ELR (cell line): Measurements from ENCODE around the gene ZNRF1.
A peak's percentile ranks its signal among the peaks of the same experiment; 100 is the strongest.
"Not testable (repeated sequence)": the region's sequence is repeated elsewhere in the genome, so short reads cannot be mapped to it uniquely, and the experiment has no call there.

Source experiments
- DNase-seq: peaks from one replicate; pipeline ENCODE4 v3.0.0-alpha.2; 2015; ENCODE audit warnings: low read depth

Gene ZNRF1

DNA sequence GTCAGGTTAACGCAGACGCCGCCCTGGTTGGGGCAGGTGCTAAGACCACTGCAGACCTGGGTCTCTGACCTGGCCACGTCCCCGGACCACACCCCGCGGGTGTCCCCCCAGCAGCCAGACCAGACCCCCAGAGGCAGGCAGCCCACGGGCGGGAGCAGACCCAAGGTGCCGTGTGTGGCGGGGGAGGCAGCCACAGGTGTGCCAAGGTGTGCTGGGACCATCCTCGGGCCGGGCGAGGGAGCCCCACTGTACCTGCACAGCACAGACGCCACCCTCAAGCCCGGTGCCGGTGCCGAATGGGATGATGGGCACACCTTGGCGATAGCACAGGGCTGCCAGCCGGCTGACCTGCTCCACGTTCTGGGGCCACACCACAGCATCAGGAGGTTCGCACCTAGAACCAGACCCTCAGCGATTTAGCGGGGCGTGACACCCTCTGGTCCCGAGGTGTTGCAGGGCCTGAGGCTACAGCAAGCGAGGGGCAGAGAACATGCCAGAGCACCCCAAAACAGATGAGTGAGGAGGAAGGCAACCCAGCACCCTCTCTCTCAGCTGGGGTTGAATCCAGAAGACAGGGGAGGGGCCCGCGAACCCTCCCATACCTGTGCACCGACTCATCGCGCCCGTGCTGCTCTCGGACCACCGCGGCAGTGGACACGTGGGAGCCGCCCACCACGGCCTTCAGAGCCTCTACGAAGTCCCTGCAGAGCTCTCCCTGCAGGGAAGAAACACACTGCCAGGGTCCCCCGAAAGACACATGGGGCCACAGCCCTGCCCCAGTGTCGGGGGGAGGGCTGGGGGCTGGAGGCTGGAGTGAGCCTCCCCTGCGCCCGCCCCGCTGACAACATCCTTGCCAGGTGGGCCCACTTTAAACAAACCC is 116.4 kb downstream of the ZNRF1 start:
- DNase-seq = no peak

DNA sequence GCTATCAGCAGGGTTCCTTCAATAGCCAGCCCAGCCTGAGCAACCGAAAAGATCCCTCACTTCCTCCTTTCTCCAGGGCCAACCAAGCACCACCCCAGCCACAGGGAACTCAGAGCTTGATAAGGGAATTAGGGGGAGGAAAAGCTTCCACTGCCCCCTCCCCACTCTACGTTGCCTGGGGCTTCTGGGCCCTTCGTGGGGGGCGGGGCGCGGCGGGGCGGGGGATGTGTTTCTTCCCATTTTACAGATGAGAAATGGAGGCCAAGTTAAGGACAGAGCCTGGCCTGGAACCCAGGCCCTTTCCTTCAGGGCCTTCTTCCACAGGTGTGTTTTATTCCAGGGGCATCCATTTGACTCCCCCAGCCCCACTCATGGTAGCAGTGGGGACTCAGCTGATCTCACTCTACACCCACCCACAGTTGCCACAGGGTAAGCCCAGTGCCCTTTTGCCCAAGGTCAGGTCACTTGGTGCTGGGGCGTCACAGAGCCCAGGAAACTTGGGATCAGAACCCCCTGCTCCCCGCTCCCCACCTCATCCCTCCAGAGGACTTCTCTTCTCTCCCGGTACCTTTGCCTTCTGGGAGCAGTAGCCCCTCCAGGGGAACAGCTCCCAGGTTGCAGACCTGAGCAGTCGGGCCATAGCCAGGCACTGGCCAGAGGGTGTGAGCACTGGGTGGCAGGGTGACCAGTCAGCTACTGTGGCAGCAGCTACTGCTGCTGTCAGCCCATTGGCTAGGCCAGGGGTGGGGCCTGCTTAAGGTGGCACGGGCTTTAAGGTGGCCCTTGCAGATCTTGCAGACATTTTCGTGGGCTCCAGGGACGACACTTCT is 117.5 kb downstream of the ZNRF1 start, which contains the start of gene LDHD:
Gene LDHD (minus strand): TSS at position 700 of the 830 bp plus-strand sequence. CDS start 60 bp downstream, at position 640.
- DNase-seq = peak; percentile 71

DNA sequence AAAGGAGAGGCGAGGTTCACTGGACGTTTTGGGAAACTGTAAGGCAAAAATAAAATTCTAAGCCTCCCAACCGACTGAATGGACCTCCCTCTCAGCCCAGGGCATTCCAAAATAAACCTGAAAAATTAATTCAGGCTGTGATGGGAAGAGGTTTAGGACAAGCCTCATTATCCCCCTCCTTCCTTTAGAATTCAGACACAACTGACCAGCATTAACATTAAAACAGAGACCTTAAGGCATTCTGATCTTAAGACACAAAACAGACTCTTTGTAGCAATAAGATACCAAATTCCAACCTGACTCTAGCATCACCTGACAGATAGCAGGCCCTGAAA is 118.1 kb downstream of the ZNRF1 start:
- no peak for DNase-seq

DNA sequence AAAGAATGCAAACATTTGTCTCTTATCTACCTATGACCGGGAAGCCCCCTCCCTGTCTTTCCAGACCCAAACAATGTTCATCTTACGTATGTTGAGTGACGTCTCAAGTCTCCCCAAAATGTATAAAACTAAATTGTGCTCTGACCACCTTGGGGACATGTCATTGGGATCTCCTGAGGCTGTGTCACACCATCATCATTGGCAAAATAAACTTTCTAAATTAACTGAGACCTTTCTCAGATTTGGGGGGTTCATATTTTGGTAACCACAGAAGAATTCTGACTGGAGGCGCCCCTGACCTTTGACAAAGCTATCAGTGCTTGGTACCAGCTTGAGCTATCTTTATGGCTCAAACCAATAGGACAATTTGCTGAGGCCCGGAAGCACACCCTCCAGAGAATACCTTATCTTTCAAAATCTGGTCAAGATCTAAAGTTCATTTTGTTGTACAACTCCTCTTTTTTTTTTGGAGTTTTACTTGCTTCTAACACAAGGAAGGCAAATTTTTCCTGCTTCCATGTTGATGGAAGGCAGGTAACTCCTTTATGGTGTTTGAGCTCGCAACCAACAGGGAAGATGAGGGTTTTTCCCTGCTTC is 120.2 kb downstream of the ZNRF1 start:
- DNase-seq = no peak

DNA sequence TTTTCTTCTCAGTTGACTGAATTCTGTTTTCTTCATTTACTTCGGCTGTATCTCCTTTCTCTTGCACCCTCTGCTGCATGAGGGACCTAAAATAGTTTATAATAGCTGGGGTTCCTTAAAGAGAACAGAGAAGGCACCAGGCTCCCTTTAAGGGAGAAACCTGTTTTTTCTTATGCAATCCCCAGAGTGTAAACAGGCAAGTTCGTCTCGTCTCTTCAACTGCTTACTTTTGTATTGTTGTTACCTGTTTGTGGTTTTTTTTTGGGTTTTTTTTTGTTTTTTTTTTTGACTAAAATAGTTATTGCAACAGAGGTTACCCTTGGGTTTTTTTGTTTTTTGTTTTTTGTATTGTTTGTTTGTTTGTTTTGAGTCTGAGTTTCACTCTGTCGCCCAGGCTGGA is 121.4 kb downstream of the ZNRF1 start:
- DNase-seq = no peak

DNA sequence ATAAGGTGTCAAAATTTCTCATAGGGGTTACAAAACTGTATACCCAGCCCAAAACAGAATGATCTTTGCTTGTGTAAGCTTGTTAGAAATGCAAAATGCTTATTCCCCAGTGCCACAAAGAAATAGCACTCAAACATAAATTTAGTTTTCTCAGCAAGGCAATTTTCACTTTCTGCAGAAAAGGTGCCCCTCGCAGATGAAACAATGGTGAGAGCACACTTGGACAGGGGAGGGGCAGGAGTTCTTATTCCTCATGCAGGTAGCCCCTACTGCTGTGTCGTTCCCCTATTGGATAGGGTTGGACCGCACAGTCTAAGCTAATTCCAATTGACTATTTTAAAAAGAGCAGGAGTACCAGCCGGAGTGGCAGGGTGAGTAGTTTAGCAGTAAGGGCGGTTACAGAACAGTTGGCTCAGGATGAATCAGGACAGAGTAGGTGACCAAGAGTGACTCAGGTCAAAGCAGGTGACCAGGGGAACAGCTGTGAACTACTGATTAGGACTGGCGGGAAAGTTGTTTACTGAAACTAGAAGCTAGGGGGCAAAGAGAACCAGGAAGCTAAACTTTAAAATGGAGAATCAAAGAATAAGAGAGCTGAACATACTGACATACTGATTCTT is 123.2 kb downstream of the ZNRF1 start:
- no peak for DNase-seq

DNA sequence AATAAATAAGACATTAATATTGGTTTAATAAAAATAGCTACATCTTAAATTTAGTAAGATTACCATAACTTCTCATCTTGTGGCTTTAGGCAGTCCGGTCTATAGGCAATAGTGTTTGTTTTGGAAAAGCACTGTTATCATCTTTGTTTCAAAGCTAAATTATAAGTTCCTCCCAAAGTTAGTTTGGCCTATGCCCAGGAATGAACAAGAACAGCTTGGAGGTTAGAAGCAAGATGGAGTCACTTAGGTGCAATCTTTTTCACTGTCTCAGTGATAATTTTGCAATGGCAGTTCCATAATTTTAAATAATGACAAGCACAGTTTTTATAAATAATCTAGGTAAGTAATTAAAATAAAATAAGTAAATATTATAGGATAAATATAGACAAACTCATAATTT is 123.8 kb downstream of the ZNRF1 start:
- DNase-seq = no peak

DNA sequence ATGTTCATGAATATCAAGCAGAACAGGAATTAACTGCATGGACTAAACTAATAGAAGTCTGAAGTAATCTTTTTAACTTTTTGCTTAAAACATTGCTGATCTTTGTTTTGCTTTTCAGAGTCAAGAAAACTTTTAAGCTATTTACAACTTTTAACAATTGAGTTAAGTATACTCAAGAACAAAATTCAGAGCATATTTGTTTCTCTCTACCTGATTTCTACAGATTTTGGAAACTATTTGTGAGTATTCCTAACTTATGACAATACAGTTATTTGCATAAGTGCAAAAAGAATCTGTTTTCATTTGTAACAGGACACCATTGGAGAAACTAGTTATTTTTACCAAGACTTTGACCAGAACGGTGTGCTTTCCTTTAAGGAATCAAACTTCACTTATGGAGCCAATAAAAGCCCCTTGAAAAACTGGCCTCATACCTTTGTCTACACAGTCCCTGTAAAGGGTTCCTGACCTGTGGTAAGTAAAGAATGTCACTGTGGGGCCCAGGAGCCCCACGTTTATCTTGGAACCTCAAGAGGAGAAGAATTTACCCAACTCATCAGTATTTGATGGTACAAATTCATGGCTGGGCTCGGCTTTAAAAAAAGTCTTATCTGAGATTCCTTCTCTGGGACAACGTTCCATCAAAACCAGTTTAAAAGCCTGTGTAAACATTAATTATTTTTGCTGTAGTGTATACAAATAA is 129.0 kb downstream of the ZNRF1 start:
- DNase-seq = no peak

DNA sequence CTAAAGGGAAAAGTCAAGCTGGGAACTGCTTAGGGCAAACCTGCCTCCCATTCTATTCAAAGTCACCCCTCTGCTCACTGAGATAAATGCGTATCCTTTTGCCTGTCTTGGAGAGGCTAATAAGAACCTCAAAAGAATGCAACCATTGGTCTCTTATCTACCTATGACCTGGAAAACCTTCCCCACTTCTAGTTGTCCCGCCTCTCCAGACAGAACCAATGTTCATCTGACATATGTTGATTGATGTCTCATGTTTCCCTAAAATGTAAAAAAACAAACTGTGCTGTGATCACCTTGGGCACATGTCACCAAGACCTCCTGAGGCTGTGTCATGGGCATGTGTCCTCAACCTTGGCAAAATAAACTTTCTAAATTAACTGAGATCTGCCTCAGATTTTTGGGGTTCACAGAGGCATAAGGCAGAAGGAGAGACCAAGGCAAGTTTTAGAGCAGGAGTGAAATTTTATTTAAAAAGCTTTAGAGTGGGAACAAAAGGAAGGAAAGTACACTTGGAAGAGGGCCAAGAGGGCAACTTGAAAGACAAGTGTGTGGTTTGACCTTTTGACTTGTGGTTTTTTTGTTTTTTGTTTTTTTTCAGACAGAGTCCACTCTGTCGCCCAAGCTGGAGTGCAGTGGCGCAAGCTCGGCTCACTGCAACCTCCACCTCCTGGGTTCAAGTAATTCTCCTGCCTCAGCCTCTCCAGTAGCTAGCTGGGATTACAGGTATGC is 130.8 kb downstream of the ZNRF1 start:
- DNase-seq = not testable (repeated sequence)

DNA sequence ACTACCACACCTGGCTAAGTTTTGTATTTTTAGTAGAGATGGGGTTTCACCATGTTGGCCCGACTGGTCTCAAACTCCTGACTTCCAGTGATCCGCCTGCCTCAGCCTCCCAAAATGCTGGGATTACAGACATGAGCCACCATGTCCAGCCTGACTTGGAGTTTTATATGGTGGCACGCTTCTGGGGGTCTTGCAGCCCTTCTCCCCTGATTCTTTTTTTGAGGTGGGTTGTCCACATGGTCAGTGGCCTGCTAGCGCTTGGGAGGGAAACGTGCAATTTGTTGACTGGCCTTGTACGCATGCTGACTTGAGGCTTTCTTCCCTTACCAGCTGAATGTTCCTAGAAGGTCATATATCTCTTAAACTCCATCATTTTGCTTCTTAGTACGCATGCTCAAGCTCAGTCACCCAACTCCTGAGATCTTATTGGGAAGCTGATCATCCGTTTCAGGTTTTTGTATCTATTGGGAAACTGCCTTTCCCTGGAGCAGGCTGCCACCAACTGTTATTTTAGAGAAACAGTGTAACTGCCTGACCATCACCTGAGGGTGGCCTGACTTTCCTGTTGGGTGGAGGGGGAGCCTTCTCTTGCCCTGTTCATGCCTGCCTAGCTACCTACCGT is 131.4 kb downstream of the ZNRF1 start:
- peak; percentile 30 for DNase-seq

DNA sequence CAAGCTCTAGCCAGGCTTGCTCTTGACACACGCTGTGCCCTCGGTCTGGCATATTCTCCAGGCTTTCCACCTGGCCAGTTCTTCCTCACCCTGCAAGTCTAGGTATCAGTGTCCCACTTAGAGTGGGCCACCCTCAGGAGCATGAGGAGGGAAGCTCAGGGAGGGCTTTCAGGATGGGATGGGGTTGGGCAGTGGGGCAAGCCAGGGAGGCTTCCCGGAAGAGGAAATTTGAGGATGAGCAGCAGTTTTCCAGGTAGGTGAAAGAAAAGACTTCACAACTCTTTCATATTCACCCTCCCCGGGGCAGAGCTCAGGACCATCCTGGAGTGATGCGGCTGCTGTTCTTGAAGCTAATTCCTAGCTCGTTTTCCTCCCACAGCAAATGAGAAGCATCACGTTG is 132.3 kb downstream of the ZNRF1 start:
- DNase-seq = no peak

DNA sequence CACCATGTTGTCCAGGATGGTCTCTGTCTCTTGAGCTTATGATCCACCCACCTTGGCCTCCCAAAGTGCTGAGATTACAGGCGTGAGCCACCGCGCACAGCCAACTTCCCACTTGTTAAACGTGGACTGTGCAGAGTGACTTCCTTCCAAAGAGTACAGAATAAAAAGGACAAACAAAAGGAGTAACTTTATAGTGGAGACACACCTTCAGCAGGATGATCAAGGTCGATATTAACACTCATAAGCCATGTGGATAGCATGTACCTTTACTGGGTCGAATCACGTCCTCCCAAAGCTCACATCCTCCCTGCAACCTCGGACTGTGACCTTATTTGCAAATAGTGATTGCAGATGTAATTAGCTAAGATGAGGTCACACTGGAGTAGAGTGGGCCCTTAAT is 139.4 kb downstream of the ZNRF1 start:
- DNase-seq = no peak

DNA sequence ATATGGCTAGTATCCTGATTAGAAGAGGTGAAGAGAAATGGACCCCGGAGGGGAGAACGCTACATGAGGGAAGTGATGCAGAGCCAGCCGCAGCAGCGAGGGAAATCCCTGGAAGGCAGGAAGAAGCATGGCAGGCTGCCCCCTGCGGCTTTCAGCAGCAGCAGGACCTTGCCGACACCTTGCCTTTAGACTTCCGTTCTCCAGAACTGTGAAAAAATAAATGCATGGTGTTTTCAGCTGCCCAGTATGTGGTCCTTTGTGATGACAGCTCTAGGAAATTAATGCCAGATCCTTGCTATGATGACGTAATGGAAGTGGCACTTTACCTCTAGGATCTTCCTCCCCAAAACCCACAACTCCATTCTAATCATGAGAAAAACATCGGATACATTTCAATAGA is 139.8 kb downstream of the ZNRF1 start:
- peak; percentile 15 for DNase-seq

DNA sequence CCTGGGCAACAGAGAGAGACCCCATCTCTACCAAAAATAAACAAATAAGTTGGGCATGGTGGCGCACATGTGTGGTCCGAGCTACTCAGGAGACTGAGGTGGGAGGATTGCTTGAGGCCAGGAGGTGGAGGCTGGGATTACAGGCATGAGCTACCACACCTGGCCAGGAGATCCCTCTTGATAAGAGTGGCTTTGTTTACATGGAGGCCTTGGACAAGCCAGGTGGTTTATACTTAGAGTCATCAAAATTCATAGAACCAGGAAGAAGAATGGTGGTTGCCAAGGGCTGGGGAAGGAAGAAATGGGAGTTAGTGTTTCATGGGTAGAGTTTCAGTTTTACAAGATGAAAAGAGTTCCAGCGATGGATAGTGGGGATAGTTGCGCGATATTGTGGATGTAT is 140.7 kb downstream of the ZNRF1 start:
- no peak for DNase-seq

DNA sequence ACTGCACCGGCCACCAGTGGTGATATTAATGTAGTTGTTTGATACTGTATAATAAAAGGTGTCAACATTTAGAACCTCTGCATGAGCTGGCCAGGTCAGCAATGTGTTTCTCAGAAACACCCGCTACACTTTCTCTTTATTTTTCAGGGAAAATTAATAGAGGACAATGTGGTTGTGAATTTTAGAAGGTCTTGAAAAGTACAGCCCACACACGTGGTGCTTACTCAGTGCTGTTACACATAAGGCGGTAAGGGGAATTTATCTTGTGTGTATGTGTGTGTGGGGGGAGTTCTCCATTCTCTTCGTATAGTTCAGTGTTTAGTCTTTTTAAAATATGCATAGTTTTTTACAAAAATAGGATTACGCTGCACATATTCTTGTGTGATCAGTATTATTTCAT is 145.1 kb downstream of the ZNRF1 start:
- DNase-seq = no peak

DNA sequence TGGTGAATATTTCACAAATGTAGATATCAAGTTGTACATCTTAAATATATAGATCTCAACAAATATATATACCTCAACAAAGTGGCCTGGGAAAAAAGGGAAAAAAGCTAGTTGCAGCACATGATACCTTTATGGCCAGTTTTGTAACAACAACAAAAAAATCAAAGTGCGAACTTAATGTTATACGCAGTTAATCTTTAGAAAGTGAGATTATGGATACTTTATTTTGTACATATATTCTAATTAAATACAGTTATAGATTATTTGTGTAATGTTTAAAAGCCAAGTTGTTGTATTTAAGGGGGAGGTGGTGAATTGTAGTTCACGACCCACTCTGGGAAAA is 149.1 kb downstream of the ZNRF1 start:
- DNase-seq = no peak

DNA sequence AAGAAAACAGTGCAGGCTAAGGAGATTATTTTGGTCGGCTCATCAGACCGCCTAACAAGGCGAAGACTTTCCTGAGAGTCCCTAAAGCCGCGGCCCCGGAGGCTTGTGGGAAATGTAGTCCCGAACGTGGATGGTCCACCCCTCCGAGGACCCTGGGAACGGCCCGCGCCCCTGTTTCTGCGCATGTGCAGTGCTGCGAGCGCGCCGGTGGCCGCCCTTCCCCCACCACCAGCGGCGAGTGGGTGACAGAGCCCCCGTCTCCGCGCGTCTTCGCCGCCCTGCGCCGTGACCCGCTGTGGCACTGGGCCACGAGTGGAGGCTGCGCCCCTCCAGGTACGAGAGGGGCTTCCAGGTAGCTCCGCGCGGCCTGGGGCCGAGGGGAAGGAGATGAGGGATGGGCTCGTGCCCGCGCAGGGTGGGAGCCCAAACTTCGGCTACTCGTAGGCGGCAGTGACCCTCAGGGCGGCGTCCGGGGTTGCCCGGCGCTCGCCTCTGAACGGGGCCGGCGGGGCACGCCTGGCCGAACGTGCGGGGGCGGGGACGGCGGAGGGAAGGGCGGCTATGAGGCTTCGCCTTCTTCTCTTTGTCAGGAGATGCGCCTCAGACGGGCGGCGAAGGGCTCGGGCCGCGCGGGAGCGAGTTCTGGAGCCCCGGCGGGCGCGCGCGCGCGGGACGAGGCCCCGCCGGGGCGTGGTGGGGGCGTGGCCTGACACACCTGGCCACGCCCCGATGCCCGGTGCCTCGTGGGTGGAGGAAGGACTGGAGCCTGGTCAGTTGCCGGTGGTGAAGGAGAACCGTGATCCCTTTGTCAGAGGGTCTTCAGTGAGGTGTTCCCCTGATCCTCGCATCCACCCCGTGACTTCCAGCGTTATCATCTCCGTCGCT is 149.7 kb downstream of the ZNRF1 start, which contains the start of gene ZFP1:
Gene ZFP1 (plus strand): TSS at position 214 of the 885 bp plus-strand sequence. CDS start 4,428 bp downstream, outside the sequence.
- DNase-seq = peak; percentile 96

DNA sequence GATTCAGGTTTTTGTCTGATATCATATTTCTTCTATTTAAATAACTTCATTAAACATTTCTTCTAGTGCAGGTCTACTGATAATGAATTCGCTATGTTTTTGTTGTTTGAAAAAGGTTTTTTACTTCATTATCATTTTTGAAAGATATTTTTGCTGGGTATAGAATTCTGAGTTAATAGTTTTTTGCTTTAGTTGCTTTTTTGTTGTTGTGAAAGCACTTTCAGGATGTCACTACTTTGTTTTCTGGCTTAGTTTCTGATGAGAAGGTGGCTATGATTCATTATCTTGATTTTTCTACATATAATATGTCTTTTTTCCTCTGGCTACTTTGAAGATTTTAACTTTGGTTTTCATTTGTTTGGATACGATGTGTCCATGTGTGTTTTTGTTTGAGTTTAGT is 153.0 kb downstream of the ZNRF1 start:
- DNase-seq = no peak

DNA sequence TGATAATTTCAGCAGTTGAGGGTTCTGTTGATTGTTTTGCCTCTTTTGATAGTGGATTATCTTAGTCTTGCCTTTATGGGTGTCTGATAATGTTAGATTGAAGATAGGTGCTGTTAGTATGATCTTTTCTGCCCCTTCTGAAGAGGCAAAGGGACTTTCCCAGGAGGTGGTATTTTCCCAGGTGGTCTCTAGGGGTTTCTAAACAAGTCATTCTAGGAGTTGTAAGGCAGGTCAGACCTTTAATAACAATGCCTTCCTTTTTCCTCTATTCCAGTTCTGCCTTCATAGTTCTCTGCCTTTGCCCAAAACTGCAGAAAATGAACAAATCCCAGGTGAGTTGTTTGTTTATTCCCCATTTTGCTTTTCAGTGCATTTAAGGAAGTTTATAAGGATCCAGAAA is 153.8 kb downstream of the ZNRF1 start:
- no peak for DNase-seq

DNA sequence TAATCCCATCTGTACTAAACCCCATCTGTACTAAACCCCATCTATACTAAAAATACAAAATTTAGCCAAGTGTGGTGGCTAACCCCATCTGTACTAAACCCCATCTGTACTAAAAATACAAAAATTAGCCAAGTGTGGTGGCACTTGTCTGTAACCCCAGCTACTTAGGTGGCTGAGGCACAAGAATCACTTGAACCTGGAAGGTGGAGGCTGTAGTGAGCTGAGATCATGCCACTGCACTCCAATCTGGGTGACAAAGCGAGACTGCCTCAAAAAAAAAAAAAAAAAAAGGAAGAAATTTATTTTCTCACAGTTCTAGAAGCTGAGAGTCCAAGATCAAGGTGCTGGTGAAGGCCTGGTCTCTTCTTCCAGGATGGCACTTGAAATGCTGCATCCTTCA is 161.6 kb downstream of the ZNRF1 start:
- no peak for DNase-seq
